Measurements from ENCODE around the gene NT5C1A. TPM values are rescaled to one million over a fixed set of nuclear protein-coding genes. Genes with fewer than 3 reads are reported as not detected.
A peak's percentile ranks its signal among the peaks of the same experiment; 100 is the strongest.

NT5C1A gene
- polyA plus RNA-seq, 1 experiment, result not detected

GRCh38 chr1:39613250-39613649, 58.7 kb downstream of the NT5C1A start:
- H3K27me3 ChIP-seq (ENCODE audit: control insufficient read depth, insufficient read depth, low read length), result no peaks in the 10 kb centered on the region; the same call in 1 of the 2 replicates
- ChIA-PET POLR2A (no interaction called here), CTCF (interaction anchor here (1.3 to 1.7 kb wide), 3 partner anchors 40 to 44 kb away, joined by 3 to 5 read pairs (median 4); no protein-coding TSS in a partner anchor)
- H3K36me3 ChIP-seq (ENCODE audit: control insufficient read depth, insufficient read depth, low read length), result no peaks in the 10 kb centered on the region
- no peak for DNase-seq (ENCODE audit: low read depth)
- no peak for TF ChIP-seq CTCF (IDR thresholded peaks at IDR 0.05; ENCODE audit: insufficient read depth, low read depth, low read length)
- no peak overlapping the region for H3K4me3 ChIP-seq (ENCODE audit: low read depth, low read length)

GRCh38 chr1:39609618-39610331, 62.1 kb downstream of the NT5C1A start:
- POLR2A ChIA-PET, result no interaction called here
- Histone ChIP-seq H3K36me3 (ENCODE audit: control insufficient read depth, insufficient read depth, low read length) (no peaks in the 10 kb centered on the region), H3K4me3 (ENCODE audit: low read depth, low read length) (no peak overlapping the region), H3K27me3 (ENCODE audit: control insufficient read depth, insufficient read depth, low read length) (no peaks in the 10 kb centered on the region; the same call in 1 of the 2 replicates)
- peak; percentile 68 for TF ChIP-seq CTCF (IDR thresholded peaks at IDR 0.05; ENCODE audit: insufficient read depth, low read depth, low read length)
- CTCF ChIA-PET, result interaction anchor here (0.9 to 12.9 kb wide), 5 partner anchors 9 to 116 kb away, joined by 4 to 448 read pairs (median 4); no protein-coding TSS in a partner anchor
- DNase-seq (ENCODE audit: low read depth), result no peak

Other genes starting within 250 kb of the NT5C1A start
- gene BMP8A, start 180.5 kb downstream of the NT5C1A start, polyA plus RNA-seq (2011; rRNA removed), result 0.05 TPM in 1 of 2 replicates, not detected in the other
- gene PABPC4, start 95.3 kb downstream of the NT5C1A start, polyA plus RNA-seq (2011; rRNA removed), result 62.2 and 69.4 TPM in 2 replicates
- 0.16 and 0.50 TPM in 2 replicates for gene HEYL, start 32.5 kb downstream of the NT5C1A start, polyA plus RNA-seq (2011; rRNA removed)
- gene HPCAL4, start 19.3 kb upstream of the NT5C1A start, polyA plus RNA-seq (2011; rRNA removed), result not detected in 2 replicates
- 66.1 and 89.6 TPM in 2 replicates for gene PPIE, start 66.8 kb upstream of the NT5C1A start, polyA plus RNA-seq (2011; rRNA removed)
- 0.53 and 1.2 TPM in 2 replicates for gene OXCT2, start 99.2 kb upstream of the NT5C1A start, polyA plus RNA-seq (2011; rRNA removed)
- 0.01 TPM in 2 replicates for gene BMP8B, start 116.8 kb upstream of the NT5C1A start, polyA plus RNA-seq (2011; rRNA removed)
- gene TRIT1, start 211.4 kb upstream of the NT5C1A start, polyA plus RNA-seq (2011; rRNA removed), result 12.7 and 21.4 TPM in 2 replicates
- gene MYCL, start 229.8 kb upstream of the NT5C1A start, polyA plus RNA-seq (2011; rRNA removed), result 0.22 TPM in 2 replicates

All from BJ (cell line).